HepG2 (cell line): ENCODE data around the gene PIGZ. TPM values are rescaled to one million over a fixed set of nuclear protein-coding genes. Genes with fewer than 3 reads are reported as not detected.

Experiments used
- CHD2 ChIP-seq: IDR thresholded peaks from 2 replicates; pipeline ENCODE4 v1.6.1; 2011; ENCODE audit warnings: low read depth, low read length, improper control_type of control experiment
- ERF ChIP-seq: IDR thresholded peaks from 2 replicates; pipeline ENCODE4 v1.6.1; 2018; ENCODE audit warnings: missing biosample characterization, missing genetic modification reagents
- NKX3-1 ChIP-seq: sonication (generic); formaldehyde crosslinking; IDR thresholded peaks from 2 replicates; pipeline ENCODE4 v1.5.0; 2020; ENCODE audit warnings: missing genetic modification reagents
- RAD21 ChIP-seq: fragments of 450-650 bp; formaldehyde crosslinking; IDR thresholded peaks from 2 replicates; pipeline ENCODE4 v1.5.0; 2020; ENCODE audit warnings: mild to moderate bottlenecking
- ZMAT3 ChIP-seq: sonication (generic); formaldehyde crosslinking; conservative IDR thresholded peaks from 2 replicates; pipeline ENCODE4 v1.7.0; 2021; ENCODE audit warnings: missing genetic modification reagents
- ZNF350 ChIP-seq: sonication (generic); formaldehyde crosslinking; IDR thresholded peaks from 2 replicates; pipeline ENCODE4 v1.4.0; 2020; ENCODE audit warnings: mild to moderate bottlenecking, low read depth, missing genetic modification reagents, borderline replicate concordance
- polyA plus RNA-seq, 8 experiments: library from polyadenylated mRNA; depleted of rRNA in 3 of 8; stranded (reverse) in 7 of 8; unstranded in 1 of 8; fragments of >200 nt; fragmentation: Illumina TruSeq in 4 of 8; extraction: Trizol in 4 of 8; gene quantifications; 2 replicates each; pipeline versions ENCODE4 v1.2.1 to v1.2.3, GENCODE V29; 2011 to 2016; ENCODE audit warnings: low read depth in 4 of 8, missing spikeins in 1 of 8, mixed read lengths in 1 of 8; ENCODE audit not compliant: insufficient read depth in 1 of 8
- total RNA-seq, 5 experiments: library from RNA; depleted of rRNA; stranded (reverse); fragments of >200 nt; fragmentation: Illumina TruSeq; extraction: Trizol; gene quantifications; 2 replicates each; pipeline ENCODE4 v1.2.3, GENCODE V29; 2016; ENCODE audit warnings: low read depth in 1 of 5
- TF ChIP-seq, protein P1 (sequence below): sonication (generic); formaldehyde crosslinking; IDR thresholded peaks from 2 replicates; pipeline ENCODE4 v1.5.1; 2020; ENCODE audit warnings: mild to moderate bottlenecking, missing genetic modification reagents
- TF ChIP-seq, protein P2 (sequence below): sonication (generic); formaldehyde crosslinking; IDR thresholded peaks from 2 replicates; pipeline ENCODE4 v1.5.0; 2020; ENCODE audit warnings: missing genetic modification reagents
- TF ChIP-seq, protein P3 (sequence below), 2 experiments: fragments of 450-650 bp in 1 of 2; sonication (generic) in 1 of 2; formaldehyde crosslinking in 1 of 2; IDR thresholded peaks; 2 replicates each; pipeline versions ENCODE4 v1.6.1 to v1.8.0; 2016 to 2022; ENCODE audit warnings: antibody characterized with exemption in 1 of 2, mild to moderate bottlenecking in 1 of 2, missing genetic modification reagents in 1 of 2
- TF ChIP-seq, protein P4 (sequence below): IDR thresholded peaks from 2 replicates; pipeline ENCODE4 v1.6.1; 2012; ENCODE audit warnings: inconsistent platforms
- TF ChIP-seq, protein P5 (sequence below): IDR thresholded peaks from 2 replicates; pipeline ENCODE4 v1.6.1; 2012; ENCODE audit warnings: low read length, improper control_type of control experiment

The PIGZ gene
- total and polyA plus RNA-seq, 2 of the 13 experiments (the other 11 are each of a cell fraction or from before 2014, with no cell fraction given): 4.7 to 60.5 TPM

DNA sequence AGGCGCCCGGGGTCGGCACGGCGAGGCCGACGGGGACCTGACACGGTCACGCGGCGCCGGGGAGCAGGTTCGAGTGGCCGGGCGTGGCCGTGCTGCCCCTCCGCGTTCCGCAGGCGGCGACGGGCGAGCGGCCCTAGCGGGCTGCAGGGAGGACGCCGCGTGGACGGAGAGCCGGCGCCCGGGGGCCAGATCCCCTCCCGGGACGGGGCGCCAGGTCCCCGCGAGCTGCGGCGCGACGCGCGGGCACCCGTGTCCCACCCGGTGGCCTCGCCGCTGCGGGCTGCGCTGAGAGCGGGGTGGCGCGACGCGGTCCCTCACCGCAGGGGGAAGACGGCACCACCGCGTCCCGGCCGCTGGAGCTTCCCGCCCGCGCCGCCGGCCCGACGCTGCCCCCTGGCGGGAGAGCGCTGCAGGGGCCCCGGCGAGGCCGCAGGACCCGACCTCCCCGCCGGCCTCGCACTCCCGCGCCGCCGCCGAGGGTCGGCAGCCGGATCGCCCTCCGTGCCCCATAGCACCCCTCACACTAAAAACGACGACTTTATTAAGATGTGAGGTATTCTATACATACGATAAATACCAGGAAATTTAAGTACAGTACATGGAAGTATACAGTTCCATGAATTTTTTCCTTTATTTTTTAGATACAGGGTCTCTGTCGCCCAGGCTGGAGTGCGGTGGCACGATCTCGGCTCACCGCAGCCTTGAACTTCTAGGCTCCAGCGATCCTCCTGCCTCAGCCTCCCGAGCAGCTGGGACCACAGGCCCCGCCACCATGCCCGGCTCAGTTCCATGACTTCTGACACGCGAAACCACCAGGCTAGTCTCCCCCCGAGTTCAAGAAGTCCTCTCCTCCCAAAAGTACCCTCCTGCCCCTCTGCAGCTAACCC lies 1.3 kb upstream of the PIGZ start (continued):
- TF ChIP-seq ZNF350 (CRISPR knock-in tag): no peak
- TF ChIP-seq, protein P1, sequence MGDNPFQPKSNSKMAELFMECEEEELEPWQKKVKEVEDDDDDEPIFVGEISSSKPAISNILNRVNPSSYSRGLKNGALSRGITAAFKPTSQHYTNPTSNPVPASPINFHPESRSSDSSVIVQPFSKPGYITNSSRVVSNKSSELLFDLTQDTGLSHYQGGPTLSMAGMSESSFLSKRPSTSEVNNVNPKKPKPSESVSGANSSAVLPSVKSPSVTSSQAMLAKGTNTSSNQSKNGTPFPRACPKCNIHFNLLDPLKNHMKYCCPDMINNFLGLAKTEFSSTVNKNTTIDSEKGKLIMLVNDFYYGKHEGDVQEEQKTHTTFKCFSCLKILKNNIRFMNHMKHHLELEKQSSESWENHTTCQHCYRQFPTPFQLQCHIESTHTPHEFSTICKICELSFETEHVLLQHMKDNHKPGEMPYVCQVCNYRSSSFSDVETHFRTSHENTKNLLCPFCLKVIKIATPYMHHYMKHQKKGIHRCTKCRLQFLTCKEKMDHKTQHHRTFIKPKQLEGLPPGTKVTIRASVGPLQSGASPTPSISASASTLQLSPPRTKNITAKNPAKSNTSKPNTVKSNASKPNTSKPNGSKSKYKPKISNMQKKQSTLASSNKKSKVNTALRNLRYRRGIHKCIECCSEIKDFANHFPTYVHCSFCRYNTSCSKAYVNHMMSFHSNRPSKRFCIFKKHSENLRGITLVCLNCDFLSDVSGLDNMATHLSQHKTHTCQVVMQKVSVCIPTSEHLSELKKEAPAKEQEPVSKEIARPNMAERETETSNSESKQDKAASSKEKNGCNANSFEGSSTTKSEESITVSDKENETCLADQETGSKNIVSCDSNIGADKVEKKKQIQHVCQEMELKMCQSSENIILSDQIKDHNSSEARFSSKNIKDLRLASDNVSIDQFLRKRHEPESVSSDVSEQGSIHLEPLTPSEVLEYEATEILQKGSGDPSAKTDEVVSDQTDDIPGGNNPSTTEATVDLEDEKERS (CRISPR knock-in tag): no peak
- TF ChIP-seq ERF: peak; percentile 56; the same call in 1 of the 2 replicates
- TF ChIP-seq, protein P2, sequence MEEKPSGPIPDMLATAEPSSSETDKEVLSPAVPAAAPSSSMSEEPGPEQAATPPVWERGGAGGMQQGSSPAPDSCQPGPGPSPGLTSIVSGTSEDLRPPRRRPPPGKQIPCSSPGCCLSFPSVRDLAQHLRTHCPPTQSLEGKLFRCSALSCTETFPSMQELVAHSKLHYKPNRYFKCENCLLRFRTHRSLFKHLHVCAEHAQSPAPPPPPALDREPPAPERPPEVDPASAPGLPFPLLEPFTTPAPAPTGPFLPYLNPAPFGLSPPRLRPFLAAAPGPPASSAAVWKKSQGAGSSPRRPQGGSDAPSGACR (CRISPR knock-in tag): no peak
- no peak for TF ChIP-seq ZMAT3 (CRISPR knock-in tag)
- TF ChIP-seq, protein P3, sequence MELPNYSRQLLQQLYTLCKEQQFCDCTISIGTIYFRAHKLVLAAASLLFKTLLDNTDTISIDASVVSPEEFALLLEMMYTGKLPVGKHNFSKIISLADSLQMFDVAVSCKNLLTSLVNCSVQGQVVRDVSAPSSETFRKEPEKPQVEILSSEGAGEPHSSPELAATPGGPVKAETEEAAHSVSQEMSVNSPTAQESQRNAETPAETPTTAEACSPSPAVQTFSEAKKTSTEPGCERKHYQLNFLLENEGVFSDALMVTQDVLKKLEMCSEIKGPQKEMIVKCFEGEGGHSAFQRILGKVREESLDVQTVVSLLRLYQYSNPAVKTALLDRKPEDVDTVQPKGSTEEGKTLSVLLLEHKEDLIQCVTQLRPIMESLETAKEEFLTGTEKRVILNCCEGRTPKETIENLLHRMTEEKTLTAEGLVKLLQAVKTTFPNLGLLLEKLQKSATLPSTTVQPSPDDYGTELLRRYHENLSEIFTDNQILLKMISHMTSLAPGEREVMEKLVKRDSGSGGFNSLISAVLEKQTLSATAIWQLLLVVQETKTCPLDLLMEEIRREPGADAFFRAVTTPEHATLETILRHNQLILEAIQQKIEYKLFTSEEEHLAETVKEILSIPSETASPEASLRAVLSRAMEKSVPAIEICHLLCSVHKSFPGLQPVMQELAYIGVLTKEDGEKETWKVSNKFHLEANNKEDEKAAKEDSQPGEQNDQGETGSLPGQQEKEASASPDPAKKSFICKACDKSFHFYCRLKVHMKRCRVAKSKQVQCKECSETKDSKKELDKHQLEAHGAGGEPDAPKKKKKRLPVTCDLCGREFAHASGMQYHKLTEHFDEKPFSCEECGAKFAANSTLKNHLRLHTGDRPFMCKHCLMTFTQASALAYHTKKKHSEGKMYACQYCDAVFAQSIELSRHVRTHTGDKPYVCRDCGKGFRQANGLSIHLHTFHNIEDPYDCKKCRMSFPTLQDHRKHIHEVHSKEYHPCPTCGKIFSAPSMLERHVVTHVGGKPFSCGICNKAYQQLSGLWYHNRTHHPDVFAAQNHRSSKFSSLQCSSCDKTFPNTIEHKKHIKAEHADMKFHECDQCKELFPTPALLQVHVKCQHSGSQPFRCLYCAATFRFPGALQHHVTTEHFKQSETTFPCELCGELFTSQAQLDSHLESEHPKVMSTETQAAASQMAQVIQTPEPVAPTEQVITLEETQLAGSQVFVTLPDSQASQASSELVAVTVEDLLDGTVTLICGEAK (IDR thresholded peaks at IDR 0.05): no peak
- TF ChIP-seq, protein P3 (CRISPR knock-in tag; IDR thresholded peaks at IDR 0.05): no peak
- peak; percentile 99 for TF ChIP-seq RAD21 (CRISPR knock-in tag)
- TF ChIP-seq, protein P4, sequence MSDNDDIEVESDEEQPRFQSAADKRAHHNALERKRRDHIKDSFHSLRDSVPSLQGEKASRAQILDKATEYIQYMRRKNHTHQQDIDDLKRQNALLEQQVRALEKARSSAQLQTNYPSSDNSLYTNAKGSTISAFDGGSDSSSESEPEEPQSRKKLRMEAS: peak; percentile 84
- TF ChIP-seq NKX3-1 (CRISPR knock-in tag): peak; percentile 51; the same call in 1 of the 2 replicates
- TF ChIP-seq, protein P5, sequence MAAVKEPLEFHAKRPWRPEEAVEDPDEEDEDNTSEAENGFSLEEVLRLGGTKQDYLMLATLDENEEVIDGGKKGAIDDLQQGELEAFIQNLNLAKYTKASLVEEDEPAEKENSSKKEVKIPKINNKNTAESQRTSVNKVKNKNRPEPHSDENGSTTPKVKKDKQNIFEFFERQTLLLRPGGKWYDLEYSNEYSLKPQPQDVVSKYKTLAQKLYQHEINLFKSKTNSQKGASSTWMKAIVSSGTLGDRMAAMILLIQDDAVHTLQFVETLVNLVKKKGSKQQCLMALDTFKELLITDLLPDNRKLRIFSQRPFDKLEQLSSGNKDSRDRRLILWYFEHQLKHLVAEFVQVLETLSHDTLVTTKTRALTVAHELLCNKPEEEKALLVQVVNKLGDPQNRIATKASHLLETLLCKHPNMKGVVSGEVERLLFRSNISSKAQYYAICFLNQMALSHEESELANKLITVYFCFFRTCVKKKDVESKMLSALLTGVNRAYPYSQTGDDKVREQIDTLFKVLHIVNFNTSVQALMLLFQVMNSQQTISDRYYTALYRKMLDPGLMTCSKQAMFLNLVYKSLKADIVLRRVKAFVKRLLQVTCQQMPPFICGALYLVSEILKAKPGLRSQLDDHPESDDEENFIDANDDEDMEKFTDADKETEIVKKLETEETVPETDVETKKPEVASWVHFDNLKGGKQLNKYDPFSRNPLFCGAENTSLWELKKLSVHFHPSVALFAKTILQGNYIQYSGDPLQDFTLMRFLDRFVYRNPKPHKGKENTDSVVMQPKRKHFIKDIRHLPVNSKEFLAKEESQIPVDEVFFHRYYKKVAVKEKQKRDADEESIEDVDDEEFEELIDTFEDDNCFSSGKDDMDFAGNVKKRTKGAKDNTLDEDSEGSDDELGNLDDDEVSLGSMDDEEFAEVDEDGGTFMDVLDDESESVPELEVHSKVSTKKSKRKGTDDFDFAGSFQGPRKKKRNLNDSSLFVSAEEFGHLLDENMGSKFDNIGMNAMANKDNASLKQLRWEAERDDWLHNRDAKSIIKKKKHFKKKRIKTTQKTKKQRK: no peak
- TF ChIP-seq CHD2: no peak
